GM12874 (cell line): ENCODE results near the gene TCF7L2.

Experiments
- TF ChIP-seq, protein P1 (sequence below): IDR thresholded peaks from 2 replicates; pipeline ENCODE4 v1.5.1; 2011; ENCODE audit warnings: low read depth, mild to moderate bottlenecking, control low read depth, low read length, moderate library complexity; ENCODE audit not compliant: insufficient read depth

TCF7L2 gene

GRCh38 chr10:113133497-113134115, 183.6 kb downstream of the TCF7L2 start:
- TF ChIP-seq, protein P1, sequence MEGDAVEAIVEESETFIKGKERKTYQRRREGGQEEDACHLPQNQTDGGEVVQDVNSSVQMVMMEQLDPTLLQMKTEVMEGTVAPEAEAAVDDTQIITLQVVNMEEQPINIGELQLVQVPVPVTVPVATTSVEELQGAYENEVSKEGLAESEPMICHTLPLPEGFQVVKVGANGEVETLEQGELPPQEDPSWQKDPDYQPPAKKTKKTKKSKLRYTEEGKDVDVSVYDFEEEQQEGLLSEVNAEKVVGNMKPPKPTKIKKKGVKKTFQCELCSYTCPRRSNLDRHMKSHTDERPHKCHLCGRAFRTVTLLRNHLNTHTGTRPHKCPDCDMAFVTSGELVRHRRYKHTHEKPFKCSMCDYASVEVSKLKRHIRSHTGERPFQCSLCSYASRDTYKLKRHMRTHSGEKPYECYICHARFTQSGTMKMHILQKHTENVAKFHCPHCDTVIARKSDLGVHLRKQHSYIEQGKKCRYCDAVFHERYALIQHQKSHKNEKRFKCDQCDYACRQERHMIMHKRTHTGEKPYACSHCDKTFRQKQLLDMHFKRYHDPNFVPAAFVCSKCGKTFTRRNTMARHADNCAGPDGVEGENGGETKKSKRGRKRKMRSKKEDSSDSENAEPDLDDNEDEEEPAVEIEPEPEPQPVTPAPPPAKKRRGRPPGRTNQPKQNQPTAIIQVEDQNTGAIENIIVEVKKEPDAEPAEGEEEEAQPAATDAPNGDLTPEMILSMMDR = no peak

DNA sequence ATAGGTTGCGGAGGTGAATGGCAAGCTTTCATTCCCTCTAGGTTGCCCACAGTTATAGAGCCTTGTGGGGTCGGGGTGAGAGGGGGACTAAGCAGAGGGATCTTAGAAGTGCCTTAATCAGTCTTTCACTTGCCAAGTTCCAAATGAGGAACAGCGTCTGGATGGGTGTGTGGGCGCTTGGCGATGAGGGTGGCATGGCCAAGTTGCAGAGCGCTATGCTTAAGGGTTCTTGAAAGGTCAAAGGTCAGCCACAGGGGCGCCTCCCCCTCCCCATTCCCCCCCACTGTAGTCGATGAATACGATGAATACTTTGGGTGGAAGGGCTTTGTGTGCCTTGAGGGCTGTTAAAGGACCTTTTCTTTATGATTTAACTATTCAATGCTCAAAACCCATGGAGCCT, 185.0 kb downstream of the TCF7L2 start:
- TF ChIP-seq, protein P1 = no peak

DNA sequence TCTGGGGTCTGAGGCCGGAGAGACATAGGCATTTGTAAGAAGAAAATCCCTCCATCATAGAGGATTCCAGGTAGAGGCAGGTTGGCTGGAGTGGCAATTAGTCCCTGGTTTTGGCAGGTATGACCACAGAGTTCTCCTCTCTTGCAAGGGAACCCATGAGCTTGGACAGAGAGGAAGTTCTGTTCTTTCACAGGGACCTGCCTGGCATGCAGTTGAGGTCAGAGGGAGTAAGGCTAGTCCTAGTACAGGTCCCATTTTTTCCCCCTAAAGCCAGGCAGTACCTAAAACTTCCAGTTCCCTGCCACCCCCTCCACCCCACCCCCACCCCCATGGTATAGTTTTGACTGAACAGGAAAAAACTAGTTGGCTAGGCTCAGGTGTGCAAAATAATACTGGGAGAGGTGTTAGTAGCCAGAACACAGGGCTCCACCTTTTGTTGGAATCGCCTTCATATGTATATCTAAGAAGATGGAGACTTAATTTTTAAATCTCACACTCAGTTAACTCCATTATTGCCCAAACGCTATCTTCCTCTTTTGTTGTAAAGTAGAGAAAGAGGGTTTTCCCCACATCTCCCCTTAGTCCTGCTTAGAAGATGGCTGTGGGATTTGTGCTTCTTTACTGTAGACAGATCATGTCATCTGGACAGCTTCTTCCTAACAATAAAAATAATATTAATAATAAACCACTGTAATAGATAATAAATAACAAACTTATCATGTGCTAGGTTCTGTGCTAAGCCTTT, 188.1 kb downstream of the TCF7L2 start:
- TF ChIP-seq, protein P1 = no peak

GRCh38 chr10:113138937-113139585, 189.0 kb downstream of the TCF7L2 start:
- TF ChIP-seq, protein P1 = no peak

- TF ChIP-seq, protein P1 = no peak
These were observed 189.7 kb downstream of the TCF7L2 start for GRCh38 chr10:113139699-113140098.

DNA sequence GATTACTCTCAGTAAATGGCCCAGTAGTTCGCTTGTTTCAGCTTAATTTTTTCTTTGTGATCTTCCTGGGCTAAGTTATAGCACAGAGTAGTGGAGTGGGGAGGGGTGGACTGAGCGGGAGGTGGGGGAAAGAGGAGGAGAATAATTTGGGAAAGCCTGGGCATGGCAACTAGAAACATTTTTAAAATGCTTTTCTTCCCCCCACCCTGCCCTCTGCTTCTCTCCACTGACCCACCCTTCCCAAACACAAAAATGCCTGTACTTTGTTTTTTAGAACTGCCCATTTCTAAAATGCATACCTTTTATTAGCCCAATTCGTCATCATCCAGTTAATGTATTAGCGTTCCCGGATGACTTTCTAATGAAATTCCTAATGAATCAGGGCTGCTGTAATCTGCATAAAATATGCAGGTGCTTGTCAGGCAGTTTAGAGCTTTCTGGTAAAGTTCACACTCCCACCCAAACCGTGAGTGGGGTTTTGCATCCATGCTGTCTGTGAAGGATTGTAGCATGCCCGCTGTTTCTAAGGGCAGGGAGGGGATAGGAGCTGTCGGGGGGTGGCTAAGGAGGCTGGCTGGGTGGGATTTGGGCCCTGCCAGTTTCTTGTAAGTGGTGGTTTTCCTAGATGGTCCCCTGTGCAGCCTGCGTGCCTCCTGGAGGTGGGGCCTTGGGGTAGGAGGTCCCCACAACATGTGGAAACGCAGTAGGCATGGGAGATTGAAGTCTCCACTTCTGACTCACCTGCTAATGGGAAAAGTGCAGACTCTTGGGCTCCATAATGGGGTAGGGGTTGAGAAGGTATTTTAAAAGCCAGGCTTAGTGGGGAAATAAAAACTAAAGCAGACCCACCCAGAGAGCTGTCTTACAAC, 190.3 kb downstream of the TCF7L2 start:
- TF ChIP-seq, protein P1 = no peak
